HepG2 (cell line): Measurements from ENCODE around the gene TENM3. TPM values are rescaled to one million over a fixed set of nuclear protein-coding genes. Genes with fewer than 3 reads are reported as not detected.

Experiments
- ATAC-seq: fragments of 200-7000 bp; cut with Tn5 transposase; 3 replicates; pipeline ENCODE4 v1.9.1; 2020; ENCODE audit warnings: mild to moderate bottlenecking, moderate library complexity
- BruUV-seq: library from RNA; stranded (reverse); fragments of 400-500 nt; replicated peaks from 2 replicates; lab custom pipeline; 2021; lab: Mats Ljungman, UMichigan
- CTCF ChIA-PET: fragments of 300-600 bp; formaldehyde crosslinking; extraction: SDS; loops from one replicate; lab custom pipeline; 2021; ENCODE audit warnings: low total read pairs, inconsistent platforms, low intra/inter-chr PET ratio; lab: Yijun Ruan, JAX
- POLR2A ChIA-PET: fragments of 350-600 bp; sonication (Branson Sonifier 250); formaldehyde crosslinking; loops from one replicate; lab custom pipeline; 2020; ENCODE audit warnings: antibody characterized with exemption, inconsistent platforms; lab: Yijun Ruan, JAX
- DNase-seq: peaks from one replicate; pipeline ENCODE4 v3.0.0-alpha.2; 2015; ENCODE audit warnings: low spot score
- FAIRE-seq: peaks from 3 replicates; lab custom pipeline; 2011; peaks lifted over from hg19 to GRCh38; lab: Jason Lieb, UNC
- H2AFZ ChIP-seq: one replicate; pipeline ENCODE4 v1.6.1; 2011; ENCODE audit warnings: low read length, inconsistent platforms
- H3K27ac ChIP-seq: fragments of 300-600 bp; 3 replicates; pipeline ENCODE4 v1.8.0; 2011; ENCODE audit warnings: mixed run types, mild to moderate bottlenecking, mixed read lengths, low read length, inconsistent platforms; ENCODE audit not compliant: insufficient read depth; ENCODE audit errors: extremely low read length
- H3K27me3 ChIP-seq, 2 experiments: fragments of 200-600 bp in 1 of 2; 2 replicates in 1 of 2; 3 replicates in 1 of 2; pipeline versions ENCODE4 v1.6.0 to v1.8.0; 2011; ENCODE audit warnings: low read length in 2 of 2, mild to moderate bottlenecking in 2 of 2, moderate library complexity in 2 of 2, inconsistent platforms in 1 of 2; ENCODE audit not compliant: insufficient read depth in 2 of 2, control insufficient read depth in 1 of 2
- H3K36me3 ChIP-seq, 2 experiments: fragments of 200-600 bp in 1 of 2; replicated peaks in 1 of 2; 2 replicates in 1 of 2; 3 replicates in 1 of 2; pipeline versions ENCODE4 v1.5.1 to v1.8.0; 2011; ENCODE audit warnings: low read length in 2 of 2, inconsistent platforms in 1 of 2; ENCODE audit not compliant: insufficient read depth in 2 of 2, control insufficient read depth in 1 of 2
- H3K4me1 ChIP-seq: 2 replicates; pipeline ENCODE4 v1.5.1; 2012; ENCODE audit warnings: low read length, inconsistent platforms; ENCODE audit not compliant: insufficient read depth
- H3K4me2 ChIP-seq: 2 replicates; pipeline ENCODE4 v1.6.0; 2011; ENCODE audit warnings: low read depth, low read length, inconsistent platforms
- H3K4me3 ChIP-seq, 3 experiments: fragments of 200-600 bp in 1 of 3; sonication (generic), shearing (Covaris generic) in 1 of 3; replicated peaks in 1 of 3; 2 replicates each; pipeline ENCODE4 v1.5.1; 2011 to 2016; ENCODE audit warnings: low read length in 3 of 3, inconsistent platforms in 2 of 3, low read depth in 2 of 3, mild to moderate bottlenecking in 2 of 3, control low read depth in 1 of 3, mixed read lengths in 1 of 3; ENCODE audit not compliant: insufficient read depth in 1 of 3
- H3K79me2 ChIP-seq: one replicate; pipeline ENCODE4 v1.6.1; 2011; ENCODE audit warnings: low read length, inconsistent platforms; ENCODE audit not compliant: insufficient read depth
- H3K9ac ChIP-seq: 2 replicates; pipeline ENCODE4 v1.6.0; 2011; ENCODE audit warnings: mild to moderate bottlenecking, low read depth, low read length, inconsistent platforms; ENCODE audit not compliant: insufficient read depth
- H3K9me3 ChIP-seq: 2 replicates; pipeline ENCODE4 v1.5.1; 2012; ENCODE audit warnings: mild to moderate bottlenecking, low read length
- H4K20me1 ChIP-seq: 2 replicates; pipeline ENCODE4 v1.6.0; 2011; ENCODE audit warnings: inconsistent platforms, mild to moderate bottlenecking, low read length, moderate library complexity; ENCODE audit not compliant: insufficient read depth
- ERF ChIP-seq: IDR thresholded peaks from 2 replicates; pipeline ENCODE4 v1.6.1; 2018; ENCODE audit warnings: missing biosample characterization, missing genetic modification reagents
- JUN ChIP-seq: sonication (generic); formaldehyde crosslinking; IDR thresholded peaks from 2 replicates; pipeline ENCODE4 v1.4.0; 2020; ENCODE audit warnings: mild to moderate bottlenecking, missing genetic modification reagents
- JUNB ChIP-seq: sonication (generic); formaldehyde crosslinking; IDR thresholded peaks from 2 replicates; pipeline ENCODE4 v1.8.0; 2022; ENCODE audit warnings: missing genetic modification reagents, mild to moderate bottlenecking, borderline replicate concordance
- MXI1 ChIP-seq: IDR thresholded peaks from 3 replicates; pipeline ENCODE4 v1.6.1; 2012; ENCODE audit warnings: low read depth, low read length, inconsistent platforms, borderline replicate concordance
- NFE2L2 ChIP-seq: fragments of 150-350 bp; IDR thresholded peaks from 2 replicates; pipeline ENCODE4 v1.6.1; 2014; ENCODE audit warnings: low read length
- SMAD9 ChIP-seq: sonication (generic); formaldehyde crosslinking; IDR thresholded peaks from 2 replicates; pipeline ENCODE4 v1.5.1; 2020; ENCODE audit warnings: mild to moderate bottlenecking, missing genetic modification reagents
- SMC3 ChIP-seq: IDR thresholded peaks from 2 replicates; pipeline ENCODE4 v1.6.1; 2011; ENCODE audit warnings: low read length, improper control_type of control experiment
- SOX5 ChIP-seq: IDR thresholded peaks from 2 replicates; pipeline ENCODE4 v1.6.1; 2016; ENCODE audit warnings: borderline replicate concordance
- ZNF274 ChIP-seq: sonication (generic); formaldehyde crosslinking; IDR thresholded peaks from 2 replicates; pipeline ENCODE4 v1.5.1; 2020; ENCODE audit warnings: mild to moderate bottlenecking, missing genetic modification reagents
- ZNF282 ChIP-seq: fragments of 450-650 bp; IDR thresholded peaks from 2 replicates; pipeline ENCODE4 v1.6.1; 2018; ENCODE audit not compliant: partially characterized antibody
- ZNF496 ChIP-seq: sonication (generic); formaldehyde crosslinking; IDR thresholded peaks from 2 replicates; pipeline ENCODE4 v1.8.1; 2023; ENCODE audit warnings: mild to moderate bottlenecking, moderate library complexity, missing genetic modification reagents; ENCODE audit not compliant: insufficient replicate concordance
- ZNF598 ChIP-seq: sonication (generic); formaldehyde crosslinking; IDR thresholded peaks from 2 replicates; pipeline ENCODE4 v1.5.1; 2020; ENCODE audit warnings: mild to moderate bottlenecking, missing genetic modification reagents, borderline replicate concordance
- ZNF644 ChIP-seq: IDR thresholded peaks from 2 replicates; pipeline ENCODE4 v1.6.1; 2016; ENCODE audit warnings: low read depth
- WGBS: methylation state at CpG from one replicate; pipeline ENCODE4 v1.1.6; 2017; ENCODE audit warnings: low lambda C conversion rate; 5-methylcytosine and 5-hydroxymethylcytosine counted together
- in situ Hi-C: cut with HindIII; loops from 2 replicates; pipeline ENCODE4 v1.10.0; 2017; ENCODE audit warnings: low pct_unique_long_range_greater_than_20kb; ENCODE audit not compliant: extremely low pct_ligation_motif_present
- intact Hi-C: fragments of 100-400 bp; cut with micrococcal nuclease; formaldehyde crosslinking; loops from one replicate; pipeline ENCODE4 v1.10.0; 2022; ENCODE audit not compliant: unreplicated experiment
- polyA plus RNA-seq, 8 experiments: library from polyadenylated mRNA; depleted of rRNA in 3 of 8; stranded (reverse) in 7 of 8; unstranded in 1 of 8; fragments of >200 nt; fragmentation: Illumina TruSeq in 4 of 8; extraction: Trizol in 4 of 8; gene quantifications; 2 replicates each; pipeline versions ENCODE4 v1.2.1 to v1.2.3, GENCODE V29; 2011 to 2016; ENCODE audit warnings: low read depth in 4 of 8, missing spikeins in 1 of 8, mixed read lengths in 1 of 8; ENCODE audit not compliant: insufficient read depth in 1 of 8
- total RNA-seq, 5 experiments: library from RNA; depleted of rRNA; stranded (reverse); fragments of >200 nt; fragmentation: Illumina TruSeq; extraction: Trizol; gene quantifications; 2 replicates each; pipeline ENCODE4 v1.2.3, GENCODE V29; 2016; ENCODE audit warnings: low read depth in 1 of 5
- TF ChIP-seq, protein P1 (sequence below): sonication (generic); formaldehyde crosslinking; IDR thresholded peaks from 2 replicates; pipeline ENCODE4 v1.5.1; 2020; ENCODE audit warnings: mild to moderate bottlenecking, missing genetic modification reagents

Gene TENM3
- total and polyA plus RNA-seq, 2 of the 13 experiments (the other 11 are each of a cell fraction or from before 2014, with no cell fraction given): 0.04 TPM; not detected in 1

- TF ChIP-seq SMAD9 (CRISPR knock-in tag): no peak
- no peak for TF ChIP-seq ERF
- TF ChIP-seq MXI1: no peak
Measured at GRCh38 chr4:182470215-182470614, 227.0 kb downstream of the TENM3 start (continued).

GRCh38 chr4:182475539-182475938 lies 232.3 kb downstream of the TENM3 start:
- 0% methylated on average over 2 of the region's 2 CpGs for WGBS
- intact Hi-C loops (no loop called here), in situ Hi-C loops (loop anchor here (10.0 kb wide), 1 partner anchor 329 kb away; no protein-coding TSS in a partner anchor)
- no peaks in the 10 kb centered on the region for H3K9me3 ChIP-seq
- H3K4me2 ChIP-seq: no peak overlapping the region
- ChIA-PET CTCF (no interaction called here), POLR2A (no interaction called here)
- FAIRE-seq (no peak), DNase-seq (no peak), ATAC-seq (no peak)
- H3K27me3 ChIP-seq: no peaks in the 10 kb centered on the region
- no peak overlapping the region for H2AFZ ChIP-seq
- H3K36me3 ChIP-seq: no peaks in the 10 kb centered on the region
- H3K4me3 ChIP-seq: no peak overlapping the region
- no peaks in the 10 kb centered on the region for H4K20me1 ChIP-seq
- no peaks in the 10 kb centered on the region for H3K79me2 ChIP-seq
- TF ChIP-seq MXI1: no peak
- TF ChIP-seq ZNF282: no peak
- no peak for TF ChIP-seq ZNF598 (CRISPR knock-in tag)
- TF ChIP-seq SOX5: no peak
- TF ChIP-seq ZNF274: no peak
- H3K27ac ChIP-seq: no peak overlapping the region
- H3K9ac ChIP-seq: no peak overlapping the region
- H3K4me1 ChIP-seq: no peaks in the 10 kb centered on the region
- BruUV-seq: no TSS peak

- no peak overlapping the region for H3K9ac ChIP-seq
- DNase-seq: peak; percentile 29
- TF ChIP-seq, protein P1, sequence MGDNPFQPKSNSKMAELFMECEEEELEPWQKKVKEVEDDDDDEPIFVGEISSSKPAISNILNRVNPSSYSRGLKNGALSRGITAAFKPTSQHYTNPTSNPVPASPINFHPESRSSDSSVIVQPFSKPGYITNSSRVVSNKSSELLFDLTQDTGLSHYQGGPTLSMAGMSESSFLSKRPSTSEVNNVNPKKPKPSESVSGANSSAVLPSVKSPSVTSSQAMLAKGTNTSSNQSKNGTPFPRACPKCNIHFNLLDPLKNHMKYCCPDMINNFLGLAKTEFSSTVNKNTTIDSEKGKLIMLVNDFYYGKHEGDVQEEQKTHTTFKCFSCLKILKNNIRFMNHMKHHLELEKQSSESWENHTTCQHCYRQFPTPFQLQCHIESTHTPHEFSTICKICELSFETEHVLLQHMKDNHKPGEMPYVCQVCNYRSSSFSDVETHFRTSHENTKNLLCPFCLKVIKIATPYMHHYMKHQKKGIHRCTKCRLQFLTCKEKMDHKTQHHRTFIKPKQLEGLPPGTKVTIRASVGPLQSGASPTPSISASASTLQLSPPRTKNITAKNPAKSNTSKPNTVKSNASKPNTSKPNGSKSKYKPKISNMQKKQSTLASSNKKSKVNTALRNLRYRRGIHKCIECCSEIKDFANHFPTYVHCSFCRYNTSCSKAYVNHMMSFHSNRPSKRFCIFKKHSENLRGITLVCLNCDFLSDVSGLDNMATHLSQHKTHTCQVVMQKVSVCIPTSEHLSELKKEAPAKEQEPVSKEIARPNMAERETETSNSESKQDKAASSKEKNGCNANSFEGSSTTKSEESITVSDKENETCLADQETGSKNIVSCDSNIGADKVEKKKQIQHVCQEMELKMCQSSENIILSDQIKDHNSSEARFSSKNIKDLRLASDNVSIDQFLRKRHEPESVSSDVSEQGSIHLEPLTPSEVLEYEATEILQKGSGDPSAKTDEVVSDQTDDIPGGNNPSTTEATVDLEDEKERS (CRISPR knock-in tag): no peak
- TF ChIP-seq JUNB: no peak
- no peak for TF ChIP-seq ZNF496 (CRISPR knock-in tag)
- TF ChIP-seq ZNF644 (CRISPR knock-in tag): no peak
- no peak for TF ChIP-seq NFE2L2
- peak; percentile 19; the same call in 1 of the 2 replicates for TF ChIP-seq SMC3
- no peak for TF ChIP-seq JUN (CRISPR knock-in tag)
Measured at GRCh38 chr4:182478475-182478874, 235.3 kb downstream of the TENM3 start.

More at GRCh38 chr4:182478475-182478874, 235.3 kb downstream of the TENM3 start:
- no peak overlapping the region for H3K4me2 ChIP-seq
- H3K9me3 ChIP-seq: no peaks in the 10 kb centered on the region
- H3K4me3 ChIP-seq: no peak overlapping the region
- no peaks in the 10 kb centered on the region for H3K4me1 ChIP-seq
- H3K27ac ChIP-seq: no peak overlapping the region
- no peaks in the 10 kb centered on the region for H4K20me1 ChIP-seq
- H3K79me2 ChIP-seq: no peaks in the 10 kb centered on the region
- FAIRE-seq (no peak), ATAC-seq (peak; percentile 64)
- POLR2A ChIA-PET: no interaction called here
- no peak overlapping the region for H2AFZ ChIP-seq
- BruUV-seq: no TSS peak
- H3K36me3 ChIP-seq: no peaks in the 10 kb centered on the region
- 0% methylated on average over 1 of the region's 1 CpG for WGBS
- intact Hi-C loops (loop anchor here (1.0 to 2.0 kb wide), 2 partner anchors 328 to 446 kb away; no protein-coding TSS in a partner anchor), in situ Hi-C loops (loop anchor here (10.0 kb wide), 1 partner anchor 326 kb away; no protein-coding TSS in a partner anchor)
- CTCF ChIA-PET: interaction anchor here (1.4 to 2.9 kb wide), 2 partner anchors 328 to 447 kb away, joined by 4 to 17 read pairs; no protein-coding TSS in a partner anchor
- H3K27me3 ChIP-seq: no peaks in the 10 kb centered on the region
